HG03280 (cell line): Measurements from ENCODE around the gene NUTM2A.
"Not testable (repeated sequence)": the region's sequence is repeated elsewhere in the genome, so short reads cannot be mapped to it uniquely, and the experiment has no call there.

Experiments
- ATAC-seq: cut with Tn5 transposase; IDR thresholded peaks from one replicate; pipeline ENCODE4 v1.9.1; 2021; ENCODE audit warnings: mild to moderate bottlenecking, moderate library complexity; ENCODE audit not compliant: unreplicated experiment

NUTM2A gene, protein sequence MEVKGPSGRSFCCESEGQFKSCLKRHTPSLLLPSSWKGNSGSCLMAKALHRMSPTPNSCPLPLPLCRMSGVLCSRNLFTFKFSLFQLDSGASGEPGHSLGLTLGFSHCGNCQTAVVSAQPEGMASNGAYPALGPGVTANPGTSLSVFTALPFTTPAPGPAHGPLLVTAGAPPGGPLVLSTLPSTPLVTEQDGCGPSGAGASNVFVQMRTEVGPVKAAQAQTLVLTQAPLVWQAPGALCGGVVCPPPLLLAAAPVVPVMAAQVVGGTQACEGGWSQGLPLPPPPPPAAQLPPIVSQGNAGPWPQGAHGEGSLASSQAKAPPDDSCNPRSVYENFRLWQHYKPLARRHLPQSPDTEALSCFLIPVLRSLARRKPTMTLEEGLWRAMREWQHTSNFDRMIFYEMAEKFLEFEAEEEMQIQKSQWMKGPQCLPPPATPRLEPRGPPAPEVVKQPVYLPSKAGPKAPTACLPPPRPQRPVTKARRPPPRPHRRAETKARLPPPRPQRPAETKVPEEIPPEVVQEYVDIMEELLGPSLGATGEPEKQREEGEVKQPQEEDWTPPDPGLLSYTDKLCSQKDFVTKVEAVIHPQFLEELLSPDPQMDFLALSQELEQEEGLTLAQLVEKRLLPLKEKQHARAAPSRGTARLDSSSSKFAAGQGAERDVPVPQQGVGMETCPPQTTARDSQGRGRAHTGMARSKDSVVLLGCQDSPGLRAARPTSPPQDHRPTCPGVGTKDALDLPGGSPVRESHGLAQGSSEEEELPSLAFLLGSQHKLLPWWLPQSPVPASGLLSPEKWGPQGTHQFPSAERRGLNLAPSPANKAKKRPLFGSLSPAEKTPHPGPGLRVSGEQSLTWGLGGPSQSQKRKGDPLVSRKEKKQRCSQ

GRCh38 chr10:87225148-87225547 is at the start of gene NUTM2A:
Gene NUTM2A (plus strand): TSS chr10:87225448. CDS start chr10:87225831, 383 bp downstream.
- ATAC-seq = not testable (repeated sequence)

DNA sequence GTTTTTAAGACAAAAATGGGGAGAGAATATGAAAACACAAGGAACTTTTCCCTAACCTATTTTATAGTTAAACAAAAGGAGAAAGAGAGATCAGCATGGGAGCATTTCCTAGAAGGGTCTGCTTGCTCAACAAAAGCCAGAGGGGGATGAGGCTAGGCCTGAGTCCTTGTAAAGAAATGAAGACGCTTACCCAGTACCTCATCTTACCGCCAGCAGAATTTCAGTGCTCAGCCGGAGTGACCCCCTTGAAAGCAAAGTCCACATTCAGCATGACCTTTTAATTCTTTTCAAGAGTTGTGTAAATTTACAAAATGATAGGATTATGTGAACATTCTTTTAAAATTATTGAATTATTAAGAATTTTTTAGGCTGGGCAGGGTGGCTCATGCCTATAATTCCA is 47.7 kb upstream of the NUTM2A start:
- ATAC-seq = not testable (repeated sequence)

GRCh38 chr10:87184421-87184820 is 40.8 kb upstream of the NUTM2A start:
- not testable (repeated sequence) for ATAC-seq

- not testable (repeated sequence) for ATAC-seq
These were observed 39.2 kb upstream of the NUTM2A start for GRCh38 chr10:87186016-87186415.

GRCh38 chr10:87187573-87187972 is 37.7 kb upstream of the NUTM2A start:
- not testable (repeated sequence) for ATAC-seq

GRCh38 chr10:87191841-87192240 is 33.4 kb upstream of the NUTM2A start:
- ATAC-seq = not testable (repeated sequence)

GRCh38 chr10:87200924-87201323 is 24.3 kb upstream of the NUTM2A start:
- ATAC-seq = peak; percentile 52

GRCh38 chr10:87204801-87205200 is 20.4 kb upstream of the NUTM2A start:
- not testable (repeated sequence) for ATAC-seq

GRCh38 chr10:87206922-87207321 is 18.3 kb upstream of the NUTM2A start:
- not testable (repeated sequence) for ATAC-seq

DNA sequence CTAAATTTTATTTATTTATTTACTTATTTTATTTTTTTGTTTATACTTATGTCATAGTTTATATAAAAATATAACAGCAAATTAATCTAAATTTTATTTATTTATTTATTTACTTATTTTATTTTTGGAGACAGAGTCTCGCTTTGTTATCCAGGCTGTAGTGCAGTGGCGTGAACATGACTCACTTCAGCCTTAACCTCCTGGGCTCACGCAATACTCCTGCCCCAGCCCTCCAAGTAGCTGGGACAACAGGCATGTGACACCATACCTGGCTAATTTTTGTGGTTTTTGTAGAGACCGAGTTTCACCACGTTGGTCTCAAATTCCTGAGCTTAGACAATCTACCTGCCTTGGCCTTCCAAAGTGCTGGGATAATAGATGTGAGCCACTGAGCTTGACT is 14.9 kb upstream of the NUTM2A start:
- ATAC-seq = not testable (repeated sequence)

GRCh38 chr10:87211848-87212247 is 13.4 kb upstream of the NUTM2A start:
- not testable (repeated sequence) for ATAC-seq

DNA sequence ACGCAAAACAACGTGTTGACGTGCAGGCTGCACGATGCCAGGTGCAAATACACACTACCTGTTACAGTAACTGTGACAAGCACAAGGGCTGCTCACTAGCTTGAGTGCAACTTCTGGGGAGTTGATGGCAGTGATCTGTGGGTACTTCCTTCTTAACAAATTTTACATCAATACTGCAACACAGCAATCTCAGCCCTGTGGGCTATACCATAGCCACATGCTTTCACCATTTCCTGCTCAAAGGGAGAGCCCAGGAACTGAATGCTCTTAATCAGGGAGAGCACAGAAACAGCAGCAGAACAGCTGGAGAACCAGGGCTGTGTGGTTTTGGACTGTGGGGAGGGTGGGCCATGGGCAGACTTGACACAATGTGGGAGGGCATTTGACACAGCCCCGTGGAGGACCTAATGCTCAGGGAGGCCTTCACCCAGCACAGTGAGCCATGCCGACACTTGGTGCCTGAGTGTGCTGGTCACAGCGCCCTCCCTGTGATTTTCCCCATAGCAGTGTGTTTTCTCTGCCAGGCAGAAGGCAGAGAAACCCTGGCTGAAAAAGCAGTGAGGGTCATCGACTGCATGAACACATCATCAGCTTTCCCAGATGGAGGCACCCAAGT is 12.0 kb upstream of the NUTM2A start:
- not testable (repeated sequence) for ATAC-seq

DNA sequence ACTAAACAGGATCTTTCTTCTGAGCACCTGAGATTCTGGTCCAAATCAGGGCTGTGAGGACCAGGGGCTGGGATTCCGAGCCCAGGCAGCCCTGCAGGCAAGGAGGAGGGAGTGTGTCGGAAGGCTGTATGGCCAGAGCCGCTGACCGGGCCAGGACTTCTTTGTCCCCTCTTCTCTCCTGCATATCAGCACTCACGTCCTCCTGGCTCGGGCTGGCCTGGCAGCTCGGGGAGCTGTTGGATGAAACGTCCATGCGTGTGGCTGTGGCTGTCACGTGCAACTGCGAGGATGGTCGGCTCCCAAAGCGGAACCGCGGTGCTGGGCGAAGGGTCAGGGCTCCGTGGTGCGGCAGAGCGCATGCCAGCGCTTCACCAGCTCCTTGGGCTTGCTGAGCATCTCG is 11.4 kb upstream of the NUTM2A start:
- ATAC-seq = not testable (repeated sequence)

DNA sequence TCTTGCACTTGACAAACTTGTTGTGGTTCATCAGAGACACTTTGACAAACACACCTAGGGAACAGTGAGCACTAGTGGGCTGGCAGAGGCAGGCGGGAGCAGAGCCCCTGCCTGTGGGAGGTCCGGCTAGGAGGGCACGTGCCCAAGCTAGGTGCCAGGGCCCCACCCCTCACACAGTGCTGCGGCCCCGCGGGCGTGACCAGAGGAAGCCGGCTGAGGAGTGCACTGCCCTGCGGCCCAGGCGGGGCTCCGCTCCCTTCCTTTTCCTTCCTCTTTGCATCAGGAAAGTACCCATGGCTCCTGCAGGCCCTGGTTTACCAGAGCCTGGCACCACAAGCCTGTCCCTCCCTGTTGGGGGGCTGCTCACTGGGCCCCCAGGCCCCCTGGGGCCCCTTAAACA is 9.1 kb upstream of the NUTM2A start:
- not testable (repeated sequence) for ATAC-seq

DNA sequence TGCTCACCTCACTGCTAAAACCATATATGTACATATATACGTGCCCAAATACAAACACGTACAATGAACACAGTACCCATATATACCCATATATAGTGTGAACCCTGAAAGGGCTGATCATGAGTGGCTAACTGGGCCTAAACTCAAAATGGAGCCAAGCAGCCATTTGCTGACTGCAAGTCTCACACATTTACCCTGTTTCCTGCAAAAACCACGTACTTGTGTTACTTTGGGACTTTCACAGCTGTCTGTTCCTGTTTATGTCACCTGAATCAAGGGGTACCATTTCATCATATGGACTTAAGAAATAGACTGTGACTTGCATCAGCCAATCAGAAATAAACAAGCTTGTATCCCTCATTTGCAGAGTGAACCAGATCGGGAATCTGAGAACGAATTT is 5.9 kb upstream of the NUTM2A start:
- ATAC-seq = not testable (repeated sequence)

GRCh38 chr10:87222789-87223188 is 2.5 kb upstream of the NUTM2A start:
- not testable (repeated sequence) for ATAC-seq

DNA sequence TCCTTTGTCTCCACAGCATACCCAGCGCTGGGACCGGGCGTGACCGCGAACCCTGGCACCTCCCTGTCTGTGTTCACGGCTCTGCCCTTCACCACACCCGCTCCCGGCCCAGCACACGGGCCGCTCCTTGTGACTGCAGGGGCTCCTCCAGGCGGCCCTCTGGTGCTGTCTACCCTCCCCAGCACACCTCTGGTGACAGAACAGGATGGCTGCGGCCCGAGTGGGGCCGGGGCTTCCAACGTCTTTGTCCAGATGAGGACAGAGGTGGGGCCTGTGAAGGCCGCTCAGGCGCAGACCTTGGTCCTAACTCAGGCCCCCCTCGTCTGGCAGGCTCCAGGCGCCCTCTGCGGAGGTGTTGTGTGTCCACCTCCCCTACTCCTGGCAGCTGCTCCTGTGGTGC is 3.0 kb downstream of the NUTM2A start:
- not testable (repeated sequence) for ATAC-seq

DNA sequence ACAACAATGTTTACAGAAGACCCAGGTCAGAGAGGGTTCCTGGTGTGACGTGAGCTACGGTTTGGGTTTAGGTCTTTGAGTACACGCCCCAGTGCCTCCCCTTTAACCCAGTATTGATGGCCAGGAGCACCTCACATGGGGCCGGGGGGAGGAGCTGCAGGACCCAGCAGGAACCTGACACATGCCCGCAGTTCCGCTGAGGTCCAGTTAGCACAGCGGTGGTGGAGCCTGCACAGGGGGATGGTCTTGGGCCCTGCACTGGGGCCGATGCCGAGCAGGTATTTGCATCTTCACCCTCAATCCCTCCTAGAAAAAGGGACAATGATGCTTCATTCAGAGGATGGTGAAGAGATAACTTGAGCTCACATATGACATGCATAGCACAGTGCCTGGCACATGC is 4.0 kb downstream of the NUTM2A start:
- not testable (repeated sequence) for ATAC-seq

- not testable (repeated sequence) for ATAC-seq
These were observed 9.6 kb downstream of the NUTM2A start for GRCh38 chr10:87234854-87235253.

- not testable (repeated sequence) for ATAC-seq
These were observed 12.0 kb downstream of the NUTM2A start for GRCh38 chr10:87237244-87237643.

GRCh38 chr10:87239346-87239808 is 14.1 kb downstream of the NUTM2A start:
- not testable (repeated sequence) for ATAC-seq
